Posterior cingulate gyrus (tissue), 11 donors: ENCODE results near the gene MIEF1.

ENCODE experiments used
- DNase-seq, 10 donors: peaks; one replicate each; pipeline versions ENCODE4 v3.0.0 to v3.0.0-alpha.2; 2020 to 2021; ENCODE audit warnings: mixed read lengths in 3 of 10
- intact Hi-C: fragments of 100-400 bp; cut with DNase I; formaldehyde crosslinking; loops from one replicate; pipeline ENCODE4 v1.15.1; 2023

MIEF1 gene

DNA sequence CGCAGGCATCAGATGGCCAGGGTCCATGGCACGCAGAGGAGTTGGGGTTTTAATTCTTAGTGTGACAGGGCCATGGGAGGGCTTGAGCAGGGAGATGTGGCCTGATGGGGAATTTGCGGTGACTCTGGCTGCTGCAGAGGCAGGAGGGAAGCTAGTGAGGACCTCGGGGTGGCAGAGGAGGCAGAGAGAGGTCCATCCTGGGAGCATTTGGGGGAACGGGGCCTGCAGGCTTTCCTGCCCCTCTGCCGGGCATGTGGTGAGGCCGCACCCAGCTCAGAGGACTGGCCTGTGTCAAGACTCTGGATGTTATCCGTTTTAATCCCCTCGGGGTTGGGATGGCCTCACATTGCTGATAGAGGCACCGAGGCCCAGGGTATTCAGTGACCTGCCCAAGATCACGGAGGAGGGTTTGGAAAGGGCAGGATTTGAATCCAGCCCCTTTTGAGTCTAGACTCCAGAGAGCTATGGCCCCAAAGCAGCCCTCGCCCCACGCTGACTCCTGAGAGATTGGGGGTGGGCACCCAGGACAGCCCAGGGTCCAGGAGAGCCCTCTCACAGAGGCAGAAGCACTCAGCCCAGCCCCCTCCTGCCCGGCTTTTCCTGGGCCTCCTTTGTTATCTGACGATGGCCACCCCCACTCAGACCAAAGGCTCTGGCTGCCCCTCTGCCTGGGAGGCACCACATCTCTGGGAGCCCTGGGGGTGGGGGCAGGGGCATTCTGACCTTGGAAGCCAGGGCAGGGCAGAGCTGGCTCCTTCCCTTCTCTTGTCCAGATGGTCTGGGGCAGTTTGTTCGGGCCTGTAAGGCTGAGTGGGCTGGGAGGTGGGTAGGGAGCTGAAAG, 31.4 kb upstream of the MIEF1 start:
- DNase-seq: no peak
- intact Hi-C loops: no loop called here

DNA sequence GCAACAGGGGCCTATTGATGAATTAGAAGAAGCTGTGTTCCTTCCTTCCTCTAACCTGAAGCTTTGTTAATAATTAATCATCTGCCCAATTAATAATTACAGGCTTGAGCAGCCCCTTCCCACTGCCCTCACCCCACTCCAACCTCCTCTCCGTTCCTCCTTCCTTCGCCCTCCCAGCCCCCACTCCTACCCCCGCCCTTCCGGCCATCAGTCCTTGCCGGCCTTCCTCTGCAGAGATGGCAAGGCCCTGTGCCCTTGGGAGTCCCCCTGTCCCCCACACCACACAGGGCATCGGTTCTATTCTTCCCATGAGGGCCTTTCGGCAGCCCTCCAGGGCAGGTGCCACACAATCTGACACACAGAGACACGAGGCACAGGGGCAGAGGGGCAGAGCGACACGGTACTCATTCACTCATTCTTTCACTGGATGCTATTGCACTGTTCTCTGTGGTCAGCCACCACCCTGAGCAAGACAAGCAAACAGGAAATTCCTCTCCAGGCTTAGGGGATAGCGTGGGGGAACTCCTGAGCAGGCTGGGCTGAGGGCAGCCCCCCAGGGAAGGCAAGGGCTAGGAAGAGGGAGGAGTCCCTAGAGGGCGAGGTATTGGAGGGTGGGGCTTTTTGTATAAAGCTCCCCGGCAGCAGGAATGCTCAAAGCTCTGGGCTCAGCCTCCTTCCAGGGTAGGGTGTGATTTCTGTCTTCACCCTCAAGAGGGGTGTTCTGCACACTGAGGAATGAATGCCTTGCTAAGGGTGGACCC, 30.5 kb upstream of the MIEF1 start:
- intact Hi-C loops: no loop called here
- DNase-seq: no peak

DNA sequence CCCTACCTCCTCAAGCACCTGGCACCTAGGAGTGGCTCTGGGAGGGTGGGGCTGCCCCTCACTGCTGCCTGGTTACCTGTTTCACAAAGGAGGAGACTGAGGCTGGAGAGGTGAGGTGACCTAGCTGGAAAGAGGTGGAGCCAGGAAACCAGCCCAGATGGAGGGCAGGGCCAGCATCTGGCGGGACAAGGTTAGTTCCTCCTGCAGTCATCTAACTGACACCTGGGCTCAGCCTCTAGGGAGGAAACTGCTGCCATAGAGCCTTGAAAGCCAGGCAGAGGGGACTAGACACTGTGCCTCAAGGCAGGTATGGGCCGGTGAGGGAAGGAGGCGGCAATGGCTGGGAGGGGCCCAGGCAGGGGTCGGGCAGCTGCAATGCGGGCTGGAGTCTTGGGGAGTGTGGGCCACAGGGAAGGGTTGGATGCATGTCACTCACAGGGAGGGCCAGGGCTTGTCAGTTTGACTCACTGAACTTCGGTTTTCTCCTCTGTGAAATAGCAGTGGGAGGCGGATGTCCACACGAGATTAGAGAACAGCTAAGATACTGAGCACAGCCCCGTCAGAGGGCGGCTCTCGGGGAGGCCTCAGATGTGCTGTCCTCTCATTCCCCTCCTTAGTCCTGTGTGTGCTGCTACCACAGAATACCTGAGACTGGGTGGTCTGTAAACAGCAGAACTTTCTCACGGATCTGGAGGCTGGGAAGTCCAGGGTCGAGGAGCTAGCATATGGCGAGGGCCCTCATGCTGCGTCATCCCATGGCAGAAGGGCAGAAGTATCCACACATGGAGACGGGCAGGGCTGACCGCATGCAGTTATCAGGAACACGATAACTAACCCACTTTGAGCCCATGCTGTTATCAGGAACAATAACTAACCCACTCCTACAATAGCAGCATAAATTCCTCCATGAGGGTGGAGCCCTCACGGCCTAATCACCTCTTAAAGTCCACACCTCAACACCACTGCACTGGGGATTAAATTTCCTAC, 29.2 kb upstream of the MIEF1 start:
- intact Hi-C loops: no loop called here
- no peak for DNase-seq

DNA sequence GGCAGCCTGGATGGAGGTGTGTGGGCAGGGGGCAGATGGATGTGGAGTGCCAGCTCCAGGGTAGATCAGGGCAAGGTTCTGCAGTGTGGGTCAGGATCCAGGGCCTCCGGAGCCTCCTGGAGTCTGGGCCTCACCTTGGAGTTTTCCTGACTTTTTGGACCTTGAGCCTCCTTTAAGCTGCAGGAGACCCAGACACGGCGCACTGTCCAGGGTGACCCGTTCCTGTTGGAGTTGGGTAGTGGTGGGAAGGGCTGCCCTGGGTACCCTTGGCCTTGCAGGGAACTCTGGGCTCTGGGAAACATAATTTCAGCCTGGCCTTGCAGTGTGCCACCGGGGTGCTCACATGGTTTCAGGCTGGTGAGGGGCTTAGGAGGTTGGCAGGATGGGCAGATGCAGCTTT, 28.2 kb upstream of the MIEF1 start:
- no peak for DNase-seq
- intact Hi-C loops: no loop called here

DNA sequence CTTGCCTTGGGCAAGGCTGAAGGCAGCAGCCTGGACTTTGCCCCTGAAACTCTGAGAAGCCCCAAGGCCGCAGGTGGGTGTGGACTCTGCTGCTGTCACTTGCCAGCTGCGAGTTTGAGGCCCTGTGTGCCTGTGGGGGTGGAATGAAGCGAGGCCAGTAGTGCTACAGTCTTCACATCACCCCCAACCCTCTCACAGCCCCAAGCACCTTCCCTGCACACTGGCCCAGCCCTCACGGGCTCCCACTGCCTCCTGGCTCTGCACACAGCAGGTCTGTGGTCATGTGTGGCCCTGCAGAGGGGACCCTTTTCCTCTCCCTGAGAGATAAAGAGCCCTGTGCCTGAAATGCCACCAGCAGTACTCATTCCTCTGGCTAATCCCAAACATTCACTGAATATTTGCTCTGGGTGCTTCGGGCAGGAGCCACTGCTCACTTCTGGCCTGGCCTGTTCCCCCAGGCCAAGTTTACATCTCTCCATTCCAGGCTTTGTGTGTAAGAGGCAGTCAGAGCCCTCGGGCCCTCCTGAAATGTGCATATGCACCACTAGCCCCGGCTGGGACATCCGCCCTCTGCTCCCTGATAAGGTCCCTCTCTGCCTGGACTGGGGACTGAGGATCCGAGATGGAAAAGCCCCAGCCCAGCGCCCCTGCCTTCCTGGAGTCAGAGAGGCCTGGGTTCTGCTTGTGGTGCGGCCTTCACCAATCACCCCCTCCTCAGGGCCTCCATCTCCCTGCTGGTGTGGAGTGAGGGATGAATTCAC, 27.6 kb upstream of the MIEF1 start:
- DNase-seq: peak in 1 of 10 donors; percentile 80

DNA sequence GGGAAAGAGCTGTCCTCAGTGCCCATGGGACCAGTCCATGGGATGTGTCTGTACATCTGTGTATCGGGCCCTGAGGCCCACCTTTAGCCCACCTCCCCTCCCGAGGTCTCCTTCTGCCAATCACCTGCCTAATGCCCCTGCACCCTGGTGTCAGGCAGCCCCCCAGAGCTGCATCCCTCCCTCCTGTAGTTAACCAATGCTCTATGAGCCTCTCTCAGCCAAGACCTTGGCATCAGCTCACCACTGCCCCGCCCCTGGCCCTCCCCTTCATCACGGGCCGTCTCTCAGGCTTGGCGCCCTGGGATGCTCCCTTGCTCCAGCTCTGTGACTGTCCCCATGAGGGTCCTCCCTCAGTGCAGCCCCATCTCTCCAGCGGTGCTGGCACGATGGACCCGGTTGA, 26.8 kb upstream of the MIEF1 start:
- intact Hi-C loops: no loop called here
- peak in 5 of 10 donors; percentile 60 to 91 (median 70) for DNase-seq

More for the DNA sequence above, 27.6 kb upstream of the MIEF1 start:
- intact Hi-C loops: no loop called here

DNA sequence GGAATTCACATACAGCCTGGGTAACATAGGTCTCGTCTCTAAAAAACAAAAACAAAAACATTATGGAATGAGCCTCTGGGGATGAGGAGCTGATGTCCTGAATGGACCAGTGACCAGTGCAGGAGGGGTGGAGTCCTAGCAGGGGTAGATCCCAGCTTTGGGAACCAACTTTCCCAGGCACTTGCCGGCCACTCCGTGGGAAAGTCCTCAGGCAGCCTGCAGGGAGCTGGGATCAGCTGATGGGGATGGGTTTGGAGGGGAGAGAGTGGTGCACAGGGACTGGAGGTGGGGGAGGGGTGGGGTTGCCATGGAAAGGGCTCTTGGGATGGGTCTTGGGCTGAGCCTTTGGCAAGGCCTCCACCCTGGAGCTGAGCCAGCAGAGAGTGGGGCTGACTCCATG, 26.2 kb upstream of the MIEF1 start:
- DNase-seq: no peak
- intact Hi-C loops: no loop called here

DNA sequence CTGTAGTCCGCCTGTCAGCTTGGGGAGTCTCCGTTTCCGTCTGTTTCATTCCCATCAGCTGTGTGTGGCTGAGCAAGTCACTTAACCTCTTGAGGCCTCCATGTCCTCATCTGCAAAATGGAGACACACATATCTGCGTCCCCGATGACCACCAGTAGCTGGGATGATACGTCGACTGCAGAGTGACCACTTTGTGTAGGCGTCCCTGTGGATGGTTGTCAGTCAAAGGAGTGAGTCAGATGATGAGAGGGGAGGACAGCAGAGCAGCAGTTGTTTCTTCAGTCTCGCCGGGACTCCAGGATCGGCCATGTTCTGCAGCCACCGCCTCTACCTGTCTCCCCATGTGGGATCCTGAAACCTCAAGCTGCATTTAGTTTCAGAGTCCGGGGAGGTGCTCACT, 25.4 kb upstream of the MIEF1 start:
- no peak for DNase-seq
- intact Hi-C loops: no loop called here

DNA sequence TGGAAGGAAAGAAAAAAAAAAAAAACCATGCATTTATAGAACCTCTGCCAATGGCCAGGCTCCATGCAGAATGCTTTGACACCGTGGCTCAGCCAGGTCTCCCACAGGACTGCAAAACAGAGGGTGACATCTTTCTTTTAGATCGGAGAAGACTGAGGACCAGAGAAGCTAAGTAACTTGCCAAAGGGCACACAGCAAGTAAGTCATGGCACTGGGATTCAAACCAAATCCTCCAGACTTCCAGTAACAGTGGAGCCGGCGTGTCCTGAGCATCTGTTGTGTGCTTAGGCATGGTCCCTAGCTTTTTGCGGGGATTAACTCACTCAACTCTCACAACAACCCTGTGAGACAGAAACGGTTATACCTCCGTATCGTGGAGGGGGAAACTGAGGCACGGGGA, 24.5 kb upstream of the MIEF1 start:
- intact Hi-C loops: no loop called here
- DNase-seq: no peak

DNA sequence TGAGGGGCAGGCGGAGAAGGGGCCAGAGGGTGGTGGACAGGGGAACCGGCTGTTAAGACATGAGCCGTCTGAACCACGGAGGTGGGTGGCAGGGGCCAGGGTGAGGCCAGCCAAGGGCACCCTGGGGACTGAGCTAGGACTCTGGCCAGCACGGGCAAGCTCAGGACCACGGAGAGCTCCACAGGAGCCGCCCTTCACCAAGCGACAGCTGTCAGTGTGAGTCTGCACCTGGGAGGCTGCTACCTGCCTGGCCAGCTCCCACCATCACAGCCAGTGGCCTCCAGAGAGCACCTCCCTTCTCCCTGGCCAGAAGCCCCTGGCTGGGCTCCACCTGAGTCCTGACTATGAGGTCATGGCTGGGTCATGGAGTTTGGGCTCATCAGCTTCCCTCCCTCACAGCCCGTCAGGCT, 23.6 kb upstream of the MIEF1 start:
- intact Hi-C loops: no loop called here
- no peak for DNase-seq

DNA sequence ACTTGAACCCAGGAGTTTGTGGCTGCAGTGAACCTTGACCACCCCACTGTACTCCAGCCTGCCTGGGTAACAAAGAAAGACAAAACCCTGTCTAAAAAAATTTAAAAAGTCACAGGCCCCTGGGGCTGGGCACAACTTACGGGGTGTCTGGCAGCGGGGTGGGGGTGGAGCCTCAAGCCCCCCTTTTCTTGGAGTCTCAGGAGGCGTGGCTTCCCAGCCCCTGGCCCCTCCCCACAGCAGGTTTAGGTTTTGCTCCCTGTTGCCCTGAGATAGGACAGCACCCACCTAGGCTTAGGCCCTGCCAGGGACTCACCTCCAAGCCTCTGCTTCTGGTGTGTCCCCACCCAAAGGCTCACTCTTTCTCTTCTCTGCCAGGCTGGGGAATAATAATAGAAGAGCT, 22.8 kb upstream of the MIEF1 start:
- intact Hi-C loops: no loop called here
- DNase-seq: no peak

DNA sequence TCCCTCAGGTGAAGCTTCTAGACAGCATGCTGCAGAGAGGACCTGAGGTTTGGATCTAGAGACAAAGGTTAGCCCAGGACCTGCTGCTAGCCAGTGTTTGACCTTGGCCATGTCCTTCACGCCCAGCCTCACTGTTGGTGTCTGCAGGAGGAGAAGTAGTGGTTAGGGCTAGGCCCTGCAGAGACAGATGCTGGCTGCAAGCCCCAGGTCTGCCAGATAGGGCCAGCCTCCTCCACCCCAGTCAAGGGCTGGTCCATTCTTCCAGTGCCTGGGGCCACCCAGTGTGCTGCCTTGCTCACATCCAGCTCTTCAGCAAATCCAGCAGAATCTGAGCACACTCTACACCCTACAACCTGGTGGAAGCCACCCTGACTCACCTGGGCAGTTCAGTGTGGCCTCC, 21.5 kb upstream of the MIEF1 start:
- intact Hi-C loops: no loop called here
- DNase-seq: no peak

DNA sequence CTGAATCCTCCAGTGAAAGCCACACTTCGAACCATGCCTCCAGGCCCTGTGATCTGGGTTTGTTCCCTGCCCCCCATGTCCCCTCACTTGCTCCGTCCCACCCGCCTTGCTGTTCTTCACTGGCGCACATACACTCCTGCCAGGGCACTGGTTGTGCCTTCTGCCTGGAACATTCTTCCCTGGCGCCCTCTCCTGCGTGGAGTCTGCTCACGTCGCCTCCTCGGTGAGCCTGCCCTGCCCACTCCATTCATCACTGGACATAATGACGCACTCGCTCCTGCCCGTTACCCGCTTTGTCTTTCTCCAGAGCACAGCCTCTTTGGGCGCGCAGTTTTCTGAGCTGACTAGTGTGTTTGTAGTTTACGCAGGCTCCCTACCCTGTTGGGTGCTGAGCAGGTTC, 21.0 kb upstream of the MIEF1 start:
- intact Hi-C loops: no loop called here
- peak in 5 of 10 donors; percentile 51 to 94 (median 74) for DNase-seq

DNA sequence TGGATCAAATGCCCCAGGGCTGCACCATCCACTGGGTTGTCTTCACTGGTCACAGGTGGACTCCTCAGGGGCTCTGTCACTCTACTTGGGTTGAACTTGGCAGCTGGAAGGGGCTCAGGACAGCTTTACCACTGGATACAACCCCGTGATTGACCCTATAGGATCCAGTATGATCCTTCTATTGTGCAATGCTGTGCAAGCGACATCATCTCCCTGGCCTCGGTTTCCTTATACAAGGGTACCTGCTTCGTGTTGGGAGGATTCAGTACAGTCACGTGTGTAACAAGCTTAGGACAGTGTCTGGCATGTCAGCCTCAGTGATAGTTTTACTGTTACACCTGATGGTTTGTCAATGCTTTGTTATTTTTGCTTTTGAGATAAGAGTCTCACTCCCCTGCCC, 20.5 kb upstream of the MIEF1 start:
- intact Hi-C loops: no loop called here
- DNase-seq: no peak

DNA sequence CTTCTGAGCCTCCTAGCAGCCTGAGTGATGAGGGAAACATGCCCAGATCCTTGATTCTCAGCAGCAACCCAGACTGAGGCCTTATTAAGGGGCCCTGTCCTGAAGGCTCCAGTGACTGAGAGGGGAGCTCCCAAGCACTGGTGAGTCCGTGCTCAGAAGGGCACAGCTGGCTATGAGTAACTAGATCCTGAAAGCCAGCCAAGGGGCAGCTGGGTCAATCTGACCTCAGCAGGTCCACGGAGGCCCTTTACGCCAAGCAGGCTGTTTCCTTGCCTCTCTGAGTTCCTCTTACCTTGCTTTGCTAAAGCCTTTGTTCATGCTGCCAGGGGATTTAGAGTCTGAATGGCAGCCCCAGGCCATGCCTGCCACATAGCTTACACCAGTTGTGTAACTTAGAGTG, 19.3 kb upstream of the MIEF1 start:
- DNase-seq: no peak
- intact Hi-C loops: no loop called here

DNA sequence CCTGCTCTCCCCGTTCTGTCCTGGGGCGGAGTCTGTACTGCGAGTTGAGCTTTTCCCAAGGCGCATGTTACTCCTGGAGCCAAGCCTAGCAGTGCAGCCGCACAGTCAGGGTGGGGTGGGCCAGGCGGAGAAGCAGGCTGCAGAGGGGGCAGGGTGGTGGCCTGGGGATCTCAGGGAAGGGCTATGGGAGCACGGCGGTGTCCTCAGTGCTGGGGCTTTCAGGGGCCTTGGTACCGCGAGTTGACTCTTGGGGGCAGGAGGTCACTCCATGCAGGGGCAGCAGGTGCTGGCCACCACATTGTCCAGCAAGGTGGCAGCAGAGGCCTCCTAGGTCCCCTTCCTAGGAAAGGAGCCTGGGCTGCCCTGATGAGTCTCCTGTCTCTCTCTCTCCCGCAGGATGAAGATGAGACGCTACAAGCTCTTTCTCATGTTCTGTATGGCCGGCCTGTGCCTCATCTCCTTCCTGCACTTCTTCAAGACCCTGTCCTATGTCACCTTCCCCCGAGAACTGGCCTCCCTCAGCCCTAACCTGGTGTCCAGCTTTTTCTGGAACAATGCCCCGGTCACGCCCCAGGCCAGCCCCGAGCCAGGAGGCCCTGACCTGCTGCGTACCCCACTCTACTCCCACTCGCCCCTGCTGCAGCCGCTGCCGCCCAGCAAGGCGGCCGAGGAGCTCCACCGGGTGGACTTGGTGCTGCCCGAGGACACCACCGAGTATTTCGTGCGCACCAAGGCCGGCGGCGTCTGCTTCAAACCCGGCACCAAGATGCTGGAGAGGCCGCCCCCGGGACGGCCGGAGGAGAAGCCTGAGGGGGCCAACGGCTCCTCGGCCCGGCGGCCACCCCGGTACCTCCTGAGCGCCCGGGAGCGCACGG, 14.9 kb upstream of the MIEF1 start:
- peak in 4 of 10 donors; percentile 37 to 83 (median 70) for DNase-seq
- intact Hi-C loops: no loop called here

DNA sequence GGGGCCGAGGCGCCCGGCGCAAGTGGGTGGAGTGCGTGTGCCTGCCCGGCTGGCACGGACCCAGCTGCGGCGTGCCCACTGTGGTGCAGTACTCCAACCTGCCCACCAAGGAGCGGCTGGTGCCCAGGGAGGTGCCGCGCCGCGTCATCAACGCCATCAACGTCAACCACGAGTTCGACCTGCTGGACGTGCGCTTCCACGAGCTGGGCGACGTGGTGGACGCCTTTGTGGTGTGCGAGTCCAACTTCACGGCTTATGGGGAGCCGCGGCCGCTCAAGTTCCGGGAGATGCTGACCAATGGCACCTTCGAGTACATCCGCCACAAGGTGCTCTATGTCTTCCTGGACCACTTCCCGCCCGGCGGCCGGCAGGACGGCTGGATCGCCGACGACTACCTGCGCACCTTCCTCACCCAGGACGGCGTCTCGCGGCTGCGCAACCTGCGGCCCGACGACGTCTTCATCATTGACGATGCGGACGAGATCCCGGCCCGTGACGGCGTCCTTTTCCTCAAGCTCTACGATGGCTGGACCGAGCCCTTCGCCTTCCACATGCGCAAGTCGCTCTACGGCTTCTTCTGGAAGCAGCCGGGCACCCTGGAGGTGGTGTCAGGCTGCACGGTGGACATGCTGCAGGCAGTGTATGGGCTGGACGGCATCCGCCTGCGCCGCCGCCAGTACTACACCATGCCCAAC, 14.1 kb upstream of the MIEF1 start:
- peak in 2 of 10 donors; percentile 59 to 84 for DNase-seq
- intact Hi-C loops: no loop called here

DNA sequence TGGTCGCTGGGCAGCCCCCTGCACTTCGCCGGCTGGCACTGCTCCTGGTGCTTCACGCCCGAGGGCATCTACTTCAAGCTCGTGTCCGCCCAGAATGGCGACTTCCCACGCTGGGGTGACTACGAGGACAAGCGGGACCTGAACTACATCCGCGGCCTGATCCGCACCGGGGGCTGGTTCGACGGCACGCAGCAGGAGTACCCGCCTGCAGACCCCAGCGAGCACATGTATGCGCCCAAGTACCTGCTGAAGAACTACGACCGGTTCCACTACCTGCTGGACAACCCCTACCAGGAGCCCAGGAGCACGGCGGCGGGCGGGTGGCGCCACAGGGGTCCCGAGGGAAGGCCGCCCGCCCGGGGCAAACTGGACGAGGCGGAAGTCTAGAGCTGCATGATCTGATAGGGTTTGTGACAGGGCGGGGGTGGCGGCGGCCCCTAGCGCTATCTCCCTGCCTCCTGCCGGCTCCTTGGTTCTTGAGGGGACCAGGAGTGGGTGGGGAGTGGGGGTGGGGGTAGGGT, 13.5 kb upstream of the MIEF1 start:
- intact Hi-C loops: no loop called here
- peak in 2 of 10 donors; percentile 76 to 81 for DNase-seq
